B cell (primary cell): ENCODE measurements around the gene PCK2. TPM values are rescaled to one million over a fixed set of nuclear protein-coding genes. Genes with fewer than 3 reads are reported as not detected.

Experiments used
- ATAC-seq: fragments of 200-7000 bp; cut with Tn5 transposase; one replicate; pipeline ENCODE4 v1.10.0; 2021; ENCODE audit warnings: low read depth, mild to moderate bottlenecking, moderate number of reproducible peaks, moderate library complexity
- CTCF ChIA-PET: fragments of 350-600 bp; sonication (Branson Sonifier 250); formaldehyde crosslinking; loops from one replicate; lab custom pipeline; 2021; ENCODE audit warnings: antibody characterized with exemption, inconsistent platforms; lab: Charles Lee
- POLR2A ChIA-PET: fragments of 350-600 bp; sonication (Branson Sonifier 250); formaldehyde crosslinking; loops from one replicate; lab custom pipeline; 2021; ENCODE audit warnings: antibody characterized with exemption; lab: Charles Lee
- DNase-seq: peaks from one replicate; pipeline ENCODE4 v3.0.0; 2013
- H2AFZ ChIP-seq: 2 replicates; pipeline ENCODE4 v1.6.1; 2012; ENCODE audit warnings: mild to moderate bottlenecking, low read depth, low read length; ENCODE audit not compliant: insufficient read depth, poor library complexity, severe bottlenecking
- H3K27ac ChIP-seq, 2 donors: 1 replicate in 1 of 2; 2 replicates in 1 of 2; pipeline ENCODE4 v1.5.1; 2012 to 2013; ENCODE audit warnings: low read length in 2 of 2, mild to moderate bottlenecking in 2 of 2, moderate library complexity in 1 of 2
- H3K27me3 ChIP-seq, 4 experiments: fragments of 200-600 bp in 1 of 4; sonication (generic) in 1 of 4; replicated peaks in 1 of 4; 1 replicate in 2 of 4; 2 replicates in 2 of 4; pipeline versions ENCODE4 v1.6.1 to v1.7.0; 2013 to 2016; ENCODE audit warnings: low read length in 3 of 4, mild to moderate bottlenecking in 2 of 4, mixed read lengths in 1 of 4, moderate library complexity in 1 of 4; ENCODE audit not compliant: insufficient read depth in 4 of 4, control insufficient read depth in 3 of 4; ENCODE audit errors: control extremely low read depth in 1 of 4
- H3K36me3 ChIP-seq, 2 experiments: replicated peaks in 1 of 2; 1 replicate in 1 of 2; 2 replicates in 1 of 2; pipeline versions ENCODE4 v1.6.1 to v1.7.1; 2013; ENCODE audit warnings: low read length in 1 of 2; ENCODE audit not compliant: insufficient read depth in 2 of 2, control insufficient read depth in 1 of 2; ENCODE audit errors: control extremely low read depth in 1 of 2, extremely low read depth in 1 of 2
- H3K4me1 ChIP-seq, 2 donors: fragments of 200-600 bp in 1 of 2; sonication (generic) in 1 of 2; 1 replicate in 1 of 2; 2 replicates in 1 of 2; pipeline versions ENCODE4 v1.5.1 to v1.6.1; 2013 to 2017; ENCODE audit warnings: low read length in 2 of 2; ENCODE audit not compliant: control insufficient read depth in 2 of 2, insufficient read depth in 2 of 2
- H3K4me2 ChIP-seq: replicated peaks from 2 replicates; pipeline ENCODE3; 2012; ENCODE audit warnings: mild to moderate bottlenecking, low read depth, low read length; ENCODE audit not compliant: poor library complexity, severe bottlenecking
- H3K4me3 ChIP-seq, 5 experiments: fragments of 200-600 bp in 1 of 5; sonication (generic) in 1 of 5; 1 replicate in 3 of 5; 2 replicates in 2 of 5; pipeline versions ENCODE4 v1.5.1 to v1.7.0; 2011 to 2016; ENCODE audit warnings: low read length in 4 of 5, mild to moderate bottlenecking in 4 of 5, low read depth in 2 of 5, control low read depth in 1 of 5, moderate library complexity in 1 of 5; ENCODE audit not compliant: insufficient read depth in 1 of 5; ENCODE audit errors: control extremely low read depth in 1 of 5, extremely low read depth in 1 of 5
- H3K79me2 ChIP-seq: fragments of 200-600 bp; sonication (generic); one replicate; pipeline ENCODE4 v1.6.0; 2016; ENCODE audit warnings: low read length; ENCODE audit not compliant: control insufficient read depth, insufficient read depth
- H3K9ac ChIP-seq: fragments of 200-600 bp; sonication (generic); 2 replicates; pipeline ENCODE4 v1.6.1; 2017; ENCODE audit warnings: mild to moderate bottlenecking, low read length, moderate library complexity
- H3K9me3 ChIP-seq, 3 donors: one replicate each; pipeline versions ENCODE4 v1.6.1 to v1.7.1; 2013; ENCODE audit warnings: low read length in 2 of 3; ENCODE audit not compliant: control insufficient read depth in 2 of 3, insufficient read depth in 1 of 3; ENCODE audit errors: control extremely low read depth in 1 of 3
- H4K20me1 ChIP-seq: 2 replicates; pipeline ENCODE4 v1.6.0; 2012; ENCODE audit warnings: mild to moderate bottlenecking, low read length; ENCODE audit not compliant: insufficient read depth, control insufficient read depth, poor library complexity, severe bottlenecking
- H3K27ac Mint-ChIP-seq: one replicate; pipeline ENCODE4 v1.8.0; 2021; ENCODE audit warnings: mixed read lengths
- H3K27me3 Mint-ChIP-seq: one replicate; pipeline ENCODE4 v1.8.0; 2021; ENCODE audit warnings: mixed read lengths
- H3K4me1 Mint-ChIP-seq: one replicate; pipeline ENCODE4 v1.8.0; 2021; ENCODE audit warnings: mixed read lengths
- H3K4me3 Mint-ChIP-seq: one replicate; pipeline ENCODE4 v1.8.0; 2021; ENCODE audit warnings: mixed read lengths
- H3K9me3 Mint-ChIP-seq: one replicate; pipeline ENCODE4 v1.8.0; 2022; ENCODE audit warnings: mixed read lengths; ENCODE audit not compliant: insufficient read depth
- EZH2 ChIP-seq: IDR thresholded peaks from 2 replicates; pipeline ENCODE4 v1.6.1; 2012; ENCODE audit warnings: borderline replicate concordance, low read depth, mild to moderate bottlenecking, moderate library complexity, low read length; ENCODE audit not compliant: insufficient read depth, poor library complexity, severe bottlenecking
- WGBS: methylation state at CpG from one replicate; pipeline ENCODE4 v1.1.5; 2013; ENCODE audit warnings: missing lambda C conversion rate; ENCODE audit not compliant: insufficient coverage; 5-methylcytosine and 5-hydroxymethylcytosine counted together
- intact Hi-C: fragments of 100-400 bp; cut with micrococcal nuclease; formaldehyde crosslinking; loops from one replicate; pipeline ENCODE4 v1.10.0; 2022
- polyA plus RNA-seq: library from polyadenylated mRNA; depleted of rRNA; stranded (reverse); fragments of >200 nt; gene quantifications from 2 replicates; pipeline ENCODE4 v1.2.3, GENCODE V29; 2012
- total RNA-seq, 2 donors: library from RNA; stranded (reverse); fragments of 120-200 nt in 1 of 2; gene quantifications; 1 replicate in 1 of 2; 2 replicates in 1 of 2; pipeline versions ENCODE4 v1.2.3 to v1.2.4, GENCODE V29; 2013 to 2022
- TF ChIP-seq, protein P1 (sequence below): fragments of 200-600 bp; IDR thresholded peaks from one replicate; pipeline ENCODE4 v1.8.0; 2022; ENCODE audit warnings: antibody characterized with exemption, mild to moderate bottlenecking

Gene PCK2
- total and polyA plus RNA-seq, 2 donors (not counting 1 experiment from before 2014, with no cell fraction given), result 40.4 to 58.4 TPM

DNA sequence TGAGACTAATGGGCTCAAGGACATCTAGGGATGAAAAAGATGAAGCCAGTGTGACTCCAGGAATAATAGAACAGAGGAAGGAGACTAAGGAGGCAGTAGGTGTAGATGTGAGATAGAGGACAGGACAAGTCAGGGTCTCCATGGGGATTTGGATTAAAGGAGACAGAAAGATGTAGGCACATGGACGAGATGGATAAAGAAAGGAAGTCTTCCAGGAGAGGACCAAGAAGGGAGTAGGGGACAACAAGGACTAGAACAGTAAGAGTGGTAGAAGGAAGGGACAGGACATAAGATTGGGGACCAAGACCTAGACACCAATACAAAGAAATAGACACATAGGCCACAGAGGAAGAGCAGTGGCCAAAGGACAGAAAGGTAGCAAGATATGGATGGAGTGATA lies 7.1 kb upstream of the PCK2 start:
- ATAC-seq, result no peak

DNA sequence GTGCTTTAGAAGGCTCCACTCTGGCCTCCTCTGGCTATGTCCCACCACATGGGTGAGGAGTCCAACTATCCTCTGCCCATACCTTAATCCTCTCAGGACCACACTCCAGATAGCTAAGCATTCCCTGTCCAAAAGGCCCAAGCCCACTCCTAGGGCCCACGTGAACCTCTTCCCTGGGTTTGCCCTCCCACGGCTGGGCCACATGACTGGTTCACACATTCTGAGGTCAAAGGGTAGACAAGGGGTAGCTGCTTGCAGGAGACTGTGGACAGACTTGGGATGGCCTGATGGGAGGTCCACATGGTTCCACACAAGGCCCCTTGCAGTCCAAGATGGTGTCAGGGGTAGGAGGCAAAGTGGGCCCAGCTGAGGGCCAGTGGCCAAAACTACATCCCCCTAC lies 6.0 kb upstream of the PCK2 start:
- no peaks in the 10 kb centered on the region for H3K9me3 ChIP-seq
- Mint-ChIP-seq H3K4me3 (no peak overlapping the region), H3K9me3 (no peaks in the 10 kb centered on the region), H3K4me1 (peaks cover 14% of the 10 kb centered on the region), H3K27me3 (no peaks in the 10 kb centered on the region), H3K27ac (no peak overlapping the region)
- peaks cover 0 to 9% of the 10 kb centered on the region in 2 donors for H3K4me1 ChIP-seq
- ATAC-seq (no peak), DNase-seq (no peak)
- TF ChIP-seq, protein P1, sequence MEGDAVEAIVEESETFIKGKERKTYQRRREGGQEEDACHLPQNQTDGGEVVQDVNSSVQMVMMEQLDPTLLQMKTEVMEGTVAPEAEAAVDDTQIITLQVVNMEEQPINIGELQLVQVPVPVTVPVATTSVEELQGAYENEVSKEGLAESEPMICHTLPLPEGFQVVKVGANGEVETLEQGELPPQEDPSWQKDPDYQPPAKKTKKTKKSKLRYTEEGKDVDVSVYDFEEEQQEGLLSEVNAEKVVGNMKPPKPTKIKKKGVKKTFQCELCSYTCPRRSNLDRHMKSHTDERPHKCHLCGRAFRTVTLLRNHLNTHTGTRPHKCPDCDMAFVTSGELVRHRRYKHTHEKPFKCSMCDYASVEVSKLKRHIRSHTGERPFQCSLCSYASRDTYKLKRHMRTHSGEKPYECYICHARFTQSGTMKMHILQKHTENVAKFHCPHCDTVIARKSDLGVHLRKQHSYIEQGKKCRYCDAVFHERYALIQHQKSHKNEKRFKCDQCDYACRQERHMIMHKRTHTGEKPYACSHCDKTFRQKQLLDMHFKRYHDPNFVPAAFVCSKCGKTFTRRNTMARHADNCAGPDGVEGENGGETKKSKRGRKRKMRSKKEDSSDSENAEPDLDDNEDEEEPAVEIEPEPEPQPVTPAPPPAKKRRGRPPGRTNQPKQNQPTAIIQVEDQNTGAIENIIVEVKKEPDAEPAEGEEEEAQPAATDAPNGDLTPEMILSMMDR, result no peak
- no peak for TF ChIP-seq EZH2
- no peak overlapping the region for H3K4me3 ChIP-seq
- CTCF ChIA-PET, result interaction anchor here (0.7 to 12.1 kb wide), 6 partner anchors 8 to 73 kb away, joined by 3 to 292 read pairs (median 4); partner anchors contain the start of gene CPNE6
- 100% methylated on average over 1 of the region's 2 CpGs for WGBS
- POLR2A ChIA-PET, result interaction anchor here (0.7 kb wide), 1 partner anchor 25 kb away, joined by 6 read pairs; no protein-coding TSS in a partner anchor
- intact Hi-C loops, result no loop called here
- no peak overlapping the region for H3K27ac ChIP-seq
- H2AFZ ChIP-seq, result no peak overlapping the region
- H3K79me2 ChIP-seq, result peaks cover 4% of the 10 kb centered on the region
- no peaks in the 10 kb centered on the region for H3K36me3 ChIP-seq
- no peaks in the 10 kb centered on the region for H3K27me3 ChIP-seq
- H4K20me1 ChIP-seq, result no peaks in the 10 kb centered on the region
- no peak overlapping the region for H3K4me2 ChIP-seq
- no peak overlapping the region for H3K9ac ChIP-seq

More for the DNA sequence above, 7.1 kb upstream of the PCK2 start:
- Histone ChIP-seq H3K9ac (no peak overlapping the region), H2AFZ (no peak overlapping the region), H3K4me2 (no peak overlapping the region), H3K27ac (no peak overlapping the region), H3K36me3 (no peaks in the 10 kb centered on the region), H3K79me2 (peaks cover 4% of the 10 kb centered on the region), H3K27me3 (no peaks in the 10 kb centered on the region), H3K4me1 (peaks cover under 1 to 10% of the 10 kb centered on the region in 2 donors), H4K20me1 (no peaks in the 10 kb centered on the region), H3K9me3 (no peaks in the 10 kb centered on the region), H3K4me3 (no peak overlapping the region)
- no peak for TF ChIP-seq EZH2
- TF ChIP-seq, protein P1, result no peak
- ChIA-PET CTCF (interaction anchor here (1.2 to 8.0 kb wide), 3 partner anchors 21 to 33 kb away, joined by 3 to 75 read pairs (median 17); no protein-coding TSS in a partner anchor), POLR2A (no interaction called here)
- WGBS, result 100% methylated on average over 1 of the region's 1 CpG
- no peak for DNase-seq
- H3K27ac Mint-ChIP-seq, result no peak overlapping the region
- no peak overlapping the region for H3K4me3 Mint-ChIP-seq
- H3K9me3 Mint-ChIP-seq, result no peaks in the 10 kb centered on the region
- intact Hi-C loops, result no loop called here
- H3K27me3 Mint-ChIP-seq, result no peaks in the 10 kb centered on the region
- H3K4me1 Mint-ChIP-seq, result peaks cover 14% of the 10 kb centered on the region
